HG02885 (cell line): ENCODE results near the gene FEN1.
A peak's percentile ranks its signal among the peaks of the same experiment; 100 is the strongest.

Source experiments
- ATAC-seq: cut with Tn5 transposase; IDR thresholded peaks from one replicate; pipeline ENCODE4 v1.9.1; 2021; ENCODE audit warnings: mild to moderate bottlenecking; ENCODE audit not compliant: unreplicated experiment, poor library complexity

Gene FEN1

GRCh38 chr11:61793083-61793828, 545 bp downstream of the FEN1 start:
- peak; percentile 6 for ATAC-seq

DNA sequence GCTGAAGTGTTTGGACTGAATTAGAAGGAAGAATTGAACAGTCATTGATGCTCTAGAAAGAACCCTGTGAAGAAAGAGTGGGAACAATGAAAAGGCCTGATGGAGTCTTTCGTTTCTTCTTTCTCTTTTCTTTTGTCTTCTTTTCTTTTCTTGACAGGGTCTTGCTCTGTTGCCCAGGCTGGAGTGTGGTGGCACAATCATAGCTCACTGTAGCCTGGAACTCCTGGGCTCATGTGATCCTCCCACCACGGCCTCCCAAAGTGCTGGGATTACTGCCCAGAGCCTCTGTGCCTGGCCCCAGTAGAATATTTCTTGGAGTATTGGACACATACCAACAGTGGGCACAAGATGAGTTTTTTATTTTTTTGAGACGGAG, 1.1 kb downstream of the FEN1 start:
- ATAC-seq, result no peak

DNA sequence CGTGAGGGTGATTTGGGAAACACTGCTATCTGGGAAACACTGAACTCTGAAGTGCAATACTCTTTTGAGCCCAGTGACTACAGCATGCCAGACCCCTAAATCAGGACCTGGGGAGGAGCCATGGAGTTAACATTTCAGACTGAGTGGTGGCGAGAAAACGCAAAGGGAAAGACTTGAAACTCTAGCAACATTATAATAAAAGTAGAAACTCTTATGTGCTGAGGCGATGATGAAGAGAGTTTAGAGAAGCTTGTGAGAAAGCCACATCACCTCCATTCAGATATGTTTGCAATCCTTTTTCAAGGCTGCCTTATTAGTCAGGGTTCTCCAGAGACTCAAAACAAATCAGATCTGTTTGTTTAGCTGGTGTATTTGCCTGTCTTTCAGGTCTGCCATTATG, 1.9 kb downstream of the FEN1 start:
- ATAC-seq, result no peak

- no peak for ATAC-seq
These were observed 2.7 kb downstream of the FEN1 start for GRCh38 chr11:61795459-61795858.

DNA sequence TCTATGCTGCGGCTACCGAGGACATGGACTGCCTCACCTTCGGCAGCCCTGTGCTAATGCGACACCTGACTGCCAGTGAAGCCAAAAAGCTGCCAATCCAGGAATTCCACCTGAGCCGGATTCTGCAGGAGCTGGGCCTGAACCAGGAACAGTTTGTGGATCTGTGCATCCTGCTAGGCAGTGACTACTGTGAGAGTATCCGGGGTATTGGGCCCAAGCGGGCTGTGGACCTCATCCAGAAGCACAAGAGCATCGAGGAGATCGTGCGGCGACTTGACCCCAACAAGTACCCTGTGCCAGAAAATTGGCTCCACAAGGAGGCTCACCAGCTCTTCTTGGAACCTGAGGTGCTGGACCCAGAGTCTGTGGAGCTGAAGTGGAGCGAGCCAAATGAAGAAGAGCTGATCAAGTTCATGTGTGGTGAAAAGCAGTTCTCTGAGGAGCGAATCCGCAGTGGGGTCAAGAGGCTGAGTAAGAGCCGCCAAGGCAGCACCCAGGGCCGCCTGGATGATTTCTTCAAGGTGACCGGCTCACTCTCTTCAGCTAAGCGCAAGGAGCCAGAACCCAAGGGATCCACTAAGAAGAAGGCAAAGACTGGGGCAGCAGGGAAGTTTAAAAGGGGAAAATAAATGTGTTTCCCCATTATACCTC, 3.3 kb downstream of the FEN1 start:
- no peak for ATAC-seq

DNA sequence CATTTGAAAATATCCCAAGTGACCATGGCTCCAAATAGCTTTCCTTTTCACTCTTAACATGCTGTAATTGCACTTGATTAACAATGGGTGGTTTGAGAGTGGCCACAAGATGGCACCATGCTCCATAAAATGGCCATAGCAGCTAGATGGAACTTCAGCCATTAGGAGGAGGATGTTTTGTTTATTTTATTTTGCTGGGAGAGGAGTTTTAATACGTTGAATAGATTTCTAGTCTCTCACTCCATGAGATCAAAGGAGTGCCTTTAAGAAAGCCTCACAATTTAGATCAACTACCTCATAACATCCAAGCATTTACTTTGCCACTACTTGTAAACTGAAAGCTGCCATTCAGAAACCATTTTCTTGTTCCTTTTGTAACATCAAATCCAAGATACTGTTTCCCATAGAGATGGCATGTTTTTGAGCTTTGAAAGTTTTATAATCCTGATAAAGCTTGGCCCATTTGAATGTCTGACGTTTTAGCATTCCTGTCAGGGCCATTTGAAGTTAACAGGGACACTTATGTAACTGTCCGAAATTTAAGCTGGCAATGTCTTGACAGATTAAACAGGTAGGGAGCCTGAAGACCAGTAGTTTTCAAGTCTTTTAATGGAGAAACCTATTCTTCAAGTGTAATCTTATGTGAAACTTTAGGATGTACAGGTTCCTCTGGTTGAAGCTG, 4.7 kb downstream of the FEN1 start:
- no peak for ATAC-seq

DNA sequence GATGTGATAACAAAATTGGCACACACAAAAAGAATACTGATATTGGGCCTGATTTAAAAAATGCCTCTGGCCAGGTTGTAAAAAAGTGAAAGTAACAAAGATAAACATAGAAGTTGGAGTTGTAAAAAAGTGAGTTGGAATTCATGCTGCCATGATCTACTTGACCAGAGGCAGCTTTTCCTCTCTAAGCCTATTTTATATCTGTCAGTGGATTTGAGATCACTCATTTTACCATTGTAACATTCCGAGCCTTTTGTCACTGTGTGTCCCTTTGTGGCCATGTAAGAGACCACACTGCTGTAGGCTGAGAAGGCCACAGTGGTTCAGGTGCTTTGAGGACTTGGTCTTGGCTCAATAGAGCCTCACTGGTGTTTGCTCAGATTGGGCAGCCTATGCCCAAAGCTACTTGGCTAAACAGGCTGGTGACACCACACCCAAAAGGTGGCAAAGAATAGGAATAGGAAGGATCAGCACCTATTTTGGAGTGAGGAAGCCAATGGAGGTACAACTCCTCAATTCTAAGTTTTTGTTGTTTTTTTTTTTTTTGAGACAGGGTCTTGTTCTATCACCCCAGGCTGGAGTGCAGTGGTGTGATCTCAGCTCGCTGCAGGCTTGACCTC, 7.1 kb downstream of the FEN1 start:
- no peak for ATAC-seq

DNA sequence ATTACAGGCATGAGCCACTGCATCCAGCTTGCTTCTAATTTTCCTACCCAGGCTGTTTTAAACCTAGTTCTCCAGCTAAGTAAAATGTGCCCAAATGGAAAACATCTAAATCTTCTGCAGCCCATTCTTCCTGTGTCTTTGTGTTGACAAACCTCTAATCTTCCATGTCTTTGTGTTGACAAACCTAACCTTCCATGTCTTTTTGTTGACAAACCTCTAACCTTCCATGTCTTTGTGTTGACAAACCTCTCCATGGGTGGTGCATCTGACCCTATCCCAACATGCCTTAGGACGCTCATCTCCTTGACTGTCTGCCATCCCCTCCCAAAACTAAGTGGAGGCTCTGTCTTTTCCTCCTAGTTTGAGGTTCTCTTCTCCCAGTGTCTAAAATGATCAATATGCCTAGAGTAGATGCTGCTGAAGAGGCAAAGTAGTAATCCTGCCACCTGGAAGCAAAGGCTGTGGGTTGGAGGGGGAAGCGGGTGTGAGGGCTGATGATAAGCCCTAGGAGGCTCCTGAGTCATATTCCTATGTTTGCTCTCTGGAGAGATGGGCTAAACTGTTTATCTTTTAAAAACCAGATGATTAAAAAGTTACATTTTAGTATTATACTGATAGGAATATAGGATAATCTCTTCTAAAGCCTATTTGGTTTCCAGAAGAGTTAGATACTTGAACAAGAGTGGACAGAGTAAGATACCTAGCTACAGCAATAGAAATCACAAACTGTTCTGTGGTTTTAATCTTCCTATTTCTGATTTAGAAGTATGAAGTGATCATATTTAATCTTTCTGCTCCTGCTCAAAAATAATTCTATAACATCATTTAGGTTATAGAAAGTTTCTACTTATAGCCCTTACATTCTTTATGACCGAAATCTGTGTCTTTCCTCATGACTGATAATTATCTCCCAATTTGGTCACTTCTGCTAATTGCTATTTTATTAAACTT, 7.9 kb downstream of the FEN1 start:
- no peak for ATAC-seq

DNA sequence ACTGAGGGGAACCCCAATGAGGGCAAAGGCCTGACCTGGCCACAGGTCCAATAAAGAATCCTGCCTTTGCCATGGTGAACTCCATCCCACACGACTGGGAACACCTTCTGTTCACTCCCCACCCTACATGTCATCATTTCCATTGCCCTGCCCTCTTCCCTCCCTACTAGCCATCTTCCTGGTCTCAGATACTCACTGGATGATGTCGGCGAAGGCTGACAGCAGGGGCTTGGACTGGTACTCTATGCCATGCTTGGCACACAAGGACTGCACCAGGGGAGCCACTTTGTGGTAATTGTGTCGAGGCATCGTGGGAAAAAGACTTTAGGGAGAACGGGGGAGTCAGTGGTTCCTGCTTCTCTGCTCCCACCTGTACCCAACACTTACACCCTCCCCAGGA, 9.9 kb downstream of the FEN1 start:
- ATAC-seq, result no peak

DNA sequence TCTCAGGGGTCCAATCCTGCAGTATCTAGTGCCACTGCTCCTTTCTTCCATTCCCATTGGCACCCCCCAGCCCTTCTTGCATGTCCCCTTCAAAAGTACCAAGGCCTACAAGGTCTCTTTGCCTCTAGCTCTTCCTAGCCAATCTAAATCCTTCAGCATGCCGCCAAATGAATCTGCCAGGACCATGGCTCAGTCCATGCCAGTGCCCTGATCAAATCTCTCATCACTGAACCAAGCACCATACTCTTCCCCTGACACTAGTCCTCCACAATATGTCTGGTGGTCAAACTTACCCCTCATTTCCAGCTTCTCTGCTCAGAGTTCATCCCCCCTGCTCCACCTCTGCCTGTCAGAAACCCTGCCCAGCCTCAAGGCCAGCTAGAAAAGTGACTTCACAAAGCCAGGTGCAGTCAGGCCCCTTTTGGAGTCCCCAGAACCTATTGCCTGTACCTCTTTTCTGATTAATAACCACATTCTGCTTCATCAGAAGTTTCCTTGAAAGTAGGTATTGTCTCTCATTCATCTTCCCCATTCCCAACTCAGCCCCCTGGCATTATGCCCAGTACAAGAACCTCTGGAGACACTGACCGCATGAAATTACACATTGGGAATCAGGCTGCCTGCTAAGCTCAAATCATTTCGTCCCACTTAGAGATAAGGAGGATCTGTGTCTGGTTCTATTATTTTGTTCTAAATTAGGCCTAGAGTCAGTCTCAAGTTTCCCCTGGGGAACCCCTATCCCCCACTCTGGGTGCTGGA, 11.4 kb downstream of the FEN1 start:
- no peak for ATAC-seq

DNA sequence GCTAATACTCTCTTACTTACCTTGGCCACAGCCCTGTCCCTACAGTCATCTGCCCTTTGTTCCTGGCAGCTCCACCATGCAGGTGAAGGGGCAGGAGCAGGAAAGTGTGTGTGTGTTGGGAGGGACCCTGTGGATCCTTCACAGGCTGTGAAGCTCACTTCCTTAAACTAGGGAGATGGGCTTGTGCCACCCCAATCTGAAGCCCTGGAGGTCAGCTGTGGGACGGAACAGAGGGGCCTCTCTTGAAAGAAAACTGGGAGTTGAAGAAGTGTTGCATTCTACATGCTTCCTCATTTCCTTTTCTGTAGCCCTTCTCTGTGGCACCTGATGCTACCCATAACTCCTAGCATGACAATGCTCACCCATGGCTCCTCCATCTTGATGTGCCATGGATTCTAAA, 12.4 kb downstream of the FEN1 start:
- no peak for ATAC-seq

DNA sequence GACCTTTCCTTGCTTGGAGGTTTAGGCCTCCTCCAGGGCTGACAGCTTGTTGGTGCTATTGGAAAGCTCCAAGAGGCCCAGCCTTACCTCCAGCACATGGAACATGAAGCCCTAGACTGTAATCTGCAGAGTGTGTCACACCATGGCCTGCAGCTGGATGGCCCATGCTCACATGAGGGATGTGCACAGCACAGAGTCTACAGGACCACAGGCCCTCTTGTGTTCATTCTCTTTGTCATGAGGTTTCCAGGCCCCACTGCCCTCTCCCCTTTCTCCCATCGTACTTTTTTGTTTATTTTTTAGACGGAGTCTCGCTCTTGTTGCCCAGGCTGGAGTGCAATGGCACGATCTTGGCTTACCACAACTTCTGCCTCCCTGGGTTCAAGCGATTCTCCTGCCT, 14.1 kb downstream of the FEN1 start:
- ATAC-seq, result no peak

GRCh38 chr11:61810671-61811175, 18.0 kb downstream of the FEN1 start:
- ATAC-seq, result no peak

DNA sequence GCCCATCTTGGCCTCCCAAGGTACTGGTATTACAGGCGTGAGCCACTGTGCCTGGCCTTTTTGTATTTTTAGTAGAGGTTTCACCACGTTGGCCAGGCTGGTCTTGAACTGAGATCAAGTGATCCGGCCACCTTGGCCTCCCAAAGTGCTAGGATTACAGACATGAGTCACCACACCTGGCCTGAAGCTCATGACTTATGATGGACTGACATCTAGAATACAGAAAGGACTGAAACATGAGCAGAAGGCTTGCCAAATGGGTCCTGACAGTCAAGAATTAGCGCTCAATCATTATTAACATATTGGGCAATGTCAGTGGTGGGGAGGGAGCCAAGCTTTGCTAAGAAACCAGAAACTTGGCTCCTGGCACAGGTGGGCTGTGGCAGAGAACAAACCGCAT, 19.1 kb downstream of the FEN1 start:
- no peak for ATAC-seq

DNA sequence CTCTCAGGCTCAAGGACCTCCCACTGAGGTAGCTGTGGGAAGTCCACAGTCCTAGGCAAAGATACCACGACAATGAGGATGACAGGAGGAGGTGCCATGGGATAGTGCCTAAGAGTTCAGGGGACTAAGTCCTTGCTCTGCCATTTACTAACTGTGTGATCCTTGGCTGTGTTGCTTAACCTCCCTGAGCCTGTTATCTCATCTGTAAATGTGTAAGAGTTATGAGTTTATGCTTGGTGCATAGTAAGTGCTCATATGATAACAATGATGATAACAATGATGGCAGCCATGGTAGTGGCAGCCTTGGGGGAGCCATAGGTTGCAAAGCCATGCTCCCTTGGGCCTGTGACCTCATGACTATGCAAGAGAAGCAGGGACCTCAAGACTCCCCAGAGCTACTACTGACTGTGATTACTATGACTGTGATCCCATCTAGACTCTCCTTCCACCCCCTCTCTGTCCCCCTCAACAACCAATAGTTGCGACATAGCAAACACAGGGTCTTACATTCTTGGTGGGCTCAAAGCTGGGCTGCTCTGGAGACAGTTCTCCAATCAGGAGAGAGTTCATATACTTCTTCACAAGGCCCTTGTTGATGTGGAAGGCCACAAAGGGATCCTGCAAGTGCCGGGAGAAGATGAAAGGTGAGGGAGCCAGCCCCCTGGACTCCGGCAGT, 20.2 kb downstream of the FEN1 start:
- no peak for ATAC-seq

DNA sequence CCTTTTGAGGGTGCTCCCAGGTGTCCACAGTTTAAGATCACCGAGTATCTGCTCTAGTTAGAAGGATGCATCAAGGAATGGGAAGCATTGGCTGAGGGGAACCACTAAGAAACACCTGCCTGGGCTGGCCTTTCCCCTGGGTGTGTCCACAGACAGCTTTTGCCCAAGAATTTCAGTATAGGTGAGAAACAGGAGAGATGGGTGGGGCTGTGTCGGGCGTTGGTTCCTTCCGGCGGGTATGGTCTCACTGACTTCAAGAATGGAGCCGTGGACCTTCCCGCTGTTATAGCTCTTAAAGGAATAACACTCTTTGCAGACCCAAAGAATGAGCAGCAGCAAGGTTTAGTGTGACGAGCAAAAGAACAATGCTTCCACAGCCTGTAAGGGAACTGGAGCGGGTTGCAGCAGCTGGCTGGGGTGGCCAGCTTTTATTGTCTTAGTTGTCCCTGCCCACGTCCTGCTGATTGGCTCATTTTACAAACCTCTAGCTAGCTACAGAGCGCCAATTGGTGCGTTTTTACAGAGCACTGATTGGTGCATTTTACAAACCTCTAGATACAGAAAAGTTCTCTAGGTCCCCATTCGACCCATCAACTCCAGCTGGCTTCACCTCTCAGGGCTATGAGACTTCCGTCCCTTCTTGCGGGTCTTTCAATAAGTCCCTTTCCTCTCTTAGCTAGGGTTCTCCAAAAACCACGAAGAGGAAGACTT, 21.7 kb downstream of the FEN1 start:
- ATAC-seq, result no peak

- peak; percentile 72 for ATAC-seq
These were observed 22.5 kb downstream of the FEN1 start for GRCh38 chr11:61814958-61815789.
